Stimulated activated CD4-positive, alpha-beta T cell treated with anti-CD3 and anti-CD28 coated beads, Interleukin-12 subunit alpha, Interleukin-12 subunit beta, amount 100 ng/mL, for 4 hours (primary cell): ENCODE results near the gene LARGE1.
"Not testable (repeated sequence)": the region's sequence is repeated elsewhere in the genome, so short reads cannot be mapped to it uniquely, and the experiment has no call there.

ENCODE experiments used
- DNase-seq: peaks from one replicate; pipeline ENCODE4 v3.0.0-alpha.2; 2020

Gene LARGE1

DNA sequence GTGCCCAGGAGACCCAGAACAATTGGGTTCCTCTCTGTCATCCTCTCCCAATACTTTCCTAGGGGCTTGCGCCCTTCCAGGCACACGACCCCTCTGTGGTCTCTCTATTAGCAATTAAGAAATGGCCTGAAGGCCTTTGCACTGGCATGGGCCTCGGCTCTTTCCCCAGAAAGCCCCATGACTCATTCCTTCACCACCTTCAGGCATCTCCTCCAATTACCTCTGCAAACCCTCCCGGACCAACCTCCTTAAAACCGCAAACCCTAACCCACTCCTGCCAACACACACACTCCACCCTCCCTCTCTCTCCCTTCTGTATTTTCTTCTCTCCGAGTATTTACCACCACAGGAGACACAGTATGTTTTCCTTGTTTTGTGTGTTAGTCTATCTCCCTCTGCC, 36.7 kb downstream of the LARGE1 start:
- DNase-seq = no peak

DNA sequence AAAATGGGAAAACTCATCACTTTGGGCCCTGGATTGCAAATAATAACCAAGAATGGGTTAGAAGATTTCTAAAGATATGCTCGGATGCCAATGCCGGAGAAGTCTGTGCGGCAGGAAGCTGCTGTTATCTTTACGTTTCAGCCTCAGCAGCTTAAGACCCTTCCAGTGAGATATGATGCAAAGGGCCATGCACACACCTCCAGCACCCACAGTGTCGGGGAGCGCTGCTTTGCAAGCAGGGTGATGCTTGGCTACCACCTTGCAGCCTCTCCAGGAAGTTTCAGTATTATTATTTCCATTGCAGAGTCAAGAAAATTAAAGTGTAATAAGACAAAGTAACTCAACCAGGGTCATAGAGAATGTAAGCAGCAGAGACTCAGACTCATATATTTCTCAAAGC, 37.3 kb downstream of the LARGE1 start:
- no peak for DNase-seq

DNA sequence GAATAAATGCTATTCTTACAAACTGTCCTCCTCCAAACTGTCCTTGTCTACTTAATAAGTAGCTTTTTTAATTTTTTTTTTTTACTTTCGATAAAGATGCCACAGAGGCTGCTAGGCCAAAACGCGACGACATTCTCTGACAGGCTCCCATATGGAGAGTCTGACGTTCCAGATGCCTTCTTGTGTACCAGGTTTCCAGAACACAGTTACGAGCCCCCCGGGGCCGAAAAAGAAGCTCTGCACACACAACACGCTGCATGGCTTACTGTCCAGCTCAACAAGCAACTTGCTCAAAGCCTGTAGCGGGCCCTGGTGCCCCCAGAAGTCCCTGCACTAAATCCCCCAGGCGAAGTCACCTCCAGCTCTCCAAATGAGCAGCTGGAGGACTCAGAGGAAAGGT, 39.3 kb downstream of the LARGE1 start:
- no peak for DNase-seq

DNA sequence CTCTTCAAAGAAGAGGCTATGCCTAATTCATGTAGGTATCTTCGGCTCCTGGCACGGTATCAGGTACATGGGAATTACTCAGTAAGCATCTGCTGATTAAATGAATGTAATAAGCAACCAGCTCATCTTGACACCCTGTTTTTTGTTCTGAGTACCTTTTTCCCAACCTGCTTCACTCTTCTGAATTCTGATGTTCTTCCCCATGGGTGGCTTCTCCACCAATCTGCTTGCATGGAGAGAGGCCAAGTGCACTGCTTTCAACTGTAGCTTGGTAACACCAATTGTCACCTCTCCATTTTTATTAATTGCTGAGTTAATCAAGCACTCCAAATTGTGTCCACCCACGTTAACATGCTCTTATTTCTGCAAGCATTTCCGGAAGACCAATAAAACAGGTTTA, 40.5 kb downstream of the LARGE1 start:
- DNase-seq = no peak

DNA sequence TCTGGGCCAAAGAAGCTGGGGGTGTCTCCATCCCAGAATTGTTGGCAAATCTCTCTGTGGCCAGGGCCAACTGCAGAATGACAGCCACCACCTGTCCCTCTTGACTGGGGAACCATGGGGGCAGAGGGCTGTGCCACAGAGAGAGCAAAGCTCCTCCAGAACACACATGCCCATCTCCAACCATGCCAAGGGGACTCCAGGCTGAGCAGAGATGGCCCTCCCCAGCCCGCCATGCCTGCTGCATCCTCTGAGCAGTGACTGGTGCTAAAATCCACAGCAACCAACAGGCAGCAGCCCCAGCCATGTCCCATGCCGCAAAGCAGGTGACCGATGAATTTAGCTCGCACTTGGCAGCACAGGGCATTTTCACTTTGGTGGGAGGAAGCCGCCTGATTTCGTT, 45.0 kb downstream of the LARGE1 start:
- DNase-seq = no peak

DNA sequence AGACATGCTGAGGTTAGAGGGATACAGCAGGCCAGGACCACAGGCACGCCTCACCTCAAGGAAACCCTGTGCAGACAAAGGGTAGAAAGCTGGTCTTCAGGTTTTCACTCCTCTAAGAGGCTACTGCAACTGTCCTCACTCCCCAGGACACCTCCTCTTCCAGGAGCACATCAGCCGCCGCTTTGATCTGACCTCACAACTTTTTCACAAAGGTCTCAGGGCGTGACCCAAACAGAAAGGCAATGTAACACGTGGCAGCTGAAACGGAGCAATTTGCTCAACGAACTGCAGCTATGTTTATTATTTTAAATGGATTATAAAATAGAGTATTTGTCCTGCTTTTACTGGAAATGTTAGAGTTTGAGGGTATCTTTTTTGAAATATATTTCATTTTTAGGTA, 46.1 kb downstream of the LARGE1 start:
- DNase-seq = no peak

DNA sequence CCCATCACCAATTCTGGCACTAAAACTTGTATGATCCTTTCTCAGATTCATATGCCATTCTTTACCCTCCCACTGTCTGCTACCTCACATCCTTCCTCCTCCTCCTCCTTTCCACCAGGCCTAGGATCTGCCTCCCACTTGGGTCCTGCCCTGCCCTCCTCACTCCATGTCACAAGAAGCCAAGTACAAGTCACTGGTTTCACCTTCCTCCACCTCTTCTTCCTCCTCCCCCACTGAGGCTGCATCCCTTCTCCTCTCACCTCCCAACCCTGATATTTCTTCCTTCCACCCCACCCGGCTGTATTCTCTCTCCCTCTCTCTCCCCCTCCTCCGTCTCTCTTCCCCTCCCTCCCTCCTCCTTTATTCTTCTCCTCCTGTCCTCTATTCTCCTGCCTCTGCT, 46.6 kb downstream of the LARGE1 start:
- DNase-seq = no peak

DNA sequence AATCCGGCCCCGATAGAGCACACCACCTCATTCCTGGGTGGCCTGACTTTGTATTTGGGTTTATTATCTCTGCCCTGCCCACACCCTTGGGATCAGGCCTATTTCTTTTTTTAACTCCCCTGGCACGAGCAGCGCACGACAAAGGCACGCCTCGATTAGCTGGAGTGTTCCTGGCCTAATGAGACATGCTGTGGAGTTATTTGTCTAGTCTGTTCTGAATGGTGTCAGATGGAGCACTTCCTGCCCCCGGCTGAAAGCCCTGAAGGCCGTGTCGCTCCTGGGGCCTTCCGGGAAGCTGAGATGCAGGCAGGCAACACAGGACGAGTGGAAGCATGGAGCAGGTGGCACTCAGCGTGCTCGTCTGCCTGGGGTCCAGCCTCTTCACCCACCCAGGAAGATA, 47.1 kb downstream of the LARGE1 start:
- DNase-seq = no peak

DNA sequence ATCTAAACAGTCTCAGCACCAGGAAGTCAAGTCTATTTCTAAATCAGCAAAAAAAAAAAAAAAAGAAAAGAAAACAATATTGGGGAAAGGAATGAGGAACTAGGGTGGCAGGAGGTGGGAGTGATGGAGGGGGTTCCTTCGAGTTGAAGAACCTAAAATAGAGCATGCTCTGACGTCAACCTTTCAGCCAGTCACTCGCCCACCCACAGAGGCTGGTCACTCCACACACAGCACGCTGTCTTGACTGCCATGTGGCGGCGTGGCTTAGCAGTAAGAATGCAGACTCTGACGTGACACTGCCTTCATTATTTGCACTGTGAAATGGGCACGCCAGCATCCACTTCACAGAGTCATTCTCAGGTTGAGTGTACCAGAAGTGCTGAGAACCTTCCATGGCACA, 48.3 kb downstream of the LARGE1 start:
- DNase-seq = no peak

DNA sequence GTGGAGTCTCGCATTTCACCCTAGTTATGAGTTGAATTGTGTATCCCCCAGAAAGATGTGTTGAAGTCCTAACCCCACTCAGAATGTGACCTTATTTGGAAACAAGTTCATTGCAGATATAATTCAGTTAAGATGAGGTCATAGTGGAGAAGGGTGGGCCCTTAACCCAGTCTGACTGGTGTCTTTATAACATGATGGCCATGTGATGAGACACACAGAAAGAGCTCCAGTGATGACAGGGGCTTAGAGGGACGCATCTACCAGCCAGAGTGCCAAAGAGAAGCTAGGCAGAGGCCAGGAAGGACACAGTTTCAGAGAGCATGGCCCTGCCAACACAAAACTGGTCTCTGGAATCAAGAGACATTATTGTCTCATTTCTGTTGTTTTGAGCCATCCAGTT, 50.3 kb downstream of the LARGE1 start:
- DNase-seq = no peak

DNA sequence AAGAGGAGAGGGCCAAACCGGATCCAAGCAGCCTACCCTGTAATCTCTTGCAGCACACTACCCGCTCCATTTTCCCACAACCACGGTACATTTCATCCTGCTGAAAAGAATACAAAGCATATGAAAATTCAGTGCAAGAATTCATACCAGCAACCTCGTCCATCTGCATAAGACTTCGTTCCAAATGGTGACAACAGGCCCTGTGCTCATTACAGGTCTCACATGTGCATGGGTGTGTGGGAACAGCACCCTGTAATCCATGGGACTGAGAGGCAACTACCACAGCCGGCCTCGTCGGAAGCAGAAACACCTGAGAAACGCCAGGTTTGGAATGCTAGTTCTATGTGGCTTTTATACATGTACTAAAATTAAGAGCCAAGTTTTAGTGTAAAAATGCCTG, 52.3 kb downstream of the LARGE1 start:
- DNase-seq = no peak

DNA sequence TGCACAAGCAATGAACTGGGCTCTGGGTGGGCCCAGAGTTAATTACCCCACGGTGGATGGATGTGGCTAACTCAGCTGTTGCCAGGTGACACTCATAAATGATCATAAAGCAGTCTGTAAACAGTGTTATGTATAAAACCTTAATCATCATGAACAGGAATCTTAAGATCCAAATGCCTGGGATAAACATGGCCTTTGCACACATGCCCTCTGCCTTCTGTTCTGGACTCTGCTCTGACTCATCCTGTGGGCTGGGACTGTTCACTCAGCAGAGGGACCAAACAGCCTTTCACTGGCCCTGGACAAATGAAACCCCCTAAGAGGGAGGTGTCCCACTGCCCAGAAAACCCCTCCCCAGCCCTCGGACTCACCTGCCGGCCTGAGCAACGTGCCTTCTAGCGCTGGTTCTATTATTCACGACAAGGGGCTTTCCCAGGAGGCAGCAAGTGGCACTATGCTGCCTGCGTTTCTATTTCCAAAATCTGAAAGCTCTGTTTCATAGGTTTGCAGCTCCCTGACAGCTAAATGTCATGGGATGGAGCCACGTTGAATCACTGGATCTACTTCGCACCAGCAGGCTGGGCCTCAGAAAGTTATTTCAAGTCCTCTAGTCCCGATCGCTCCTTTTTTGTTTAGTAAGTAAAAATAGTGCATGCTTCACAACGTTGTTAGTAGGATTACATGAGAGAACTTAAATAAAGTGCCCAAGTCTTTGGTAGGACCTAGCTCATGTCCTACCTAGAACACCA, 53.0 kb downstream of the LARGE1 start:
- DNase-seq = no peak

DNA sequence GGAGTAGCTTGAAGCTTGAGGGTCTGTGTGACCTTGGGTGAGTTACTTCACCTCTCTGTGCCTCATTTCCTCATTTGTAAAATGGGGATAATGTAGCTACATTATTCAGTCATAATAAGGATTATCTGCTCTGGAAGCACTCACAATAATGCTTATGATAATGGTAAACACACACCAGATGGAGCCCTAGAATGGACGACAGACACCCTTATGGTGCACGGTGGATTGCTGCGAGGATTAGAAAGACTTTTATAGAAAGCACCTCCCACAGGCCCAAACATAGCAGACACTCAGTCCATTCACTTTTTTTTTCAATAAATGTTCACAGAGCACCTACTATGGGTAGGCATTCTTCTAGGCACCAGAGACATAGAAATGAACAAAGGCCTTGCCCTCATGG, 53.8 kb downstream of the LARGE1 start:
- no peak for DNase-seq

DNA sequence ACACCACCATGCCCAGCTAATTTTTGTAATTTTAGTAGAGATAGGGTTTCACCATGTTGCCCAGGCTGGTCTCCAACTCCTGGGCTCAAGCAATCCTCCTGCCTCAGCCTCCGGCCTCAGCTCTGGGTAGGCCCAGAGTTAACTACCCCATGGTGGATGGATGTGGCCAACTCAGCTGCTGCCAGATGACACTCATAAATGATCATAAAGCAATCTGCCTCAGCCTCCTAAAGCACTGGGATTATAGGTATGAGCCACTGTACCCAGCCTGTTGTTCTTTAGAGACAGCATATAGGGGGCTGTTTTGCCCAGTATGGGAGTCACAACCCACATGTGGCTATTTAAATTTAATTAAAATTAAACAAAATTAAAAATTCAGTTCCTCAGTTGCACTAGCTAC, 54.3 kb downstream of the LARGE1 start:
- no peak for DNase-seq

DNA sequence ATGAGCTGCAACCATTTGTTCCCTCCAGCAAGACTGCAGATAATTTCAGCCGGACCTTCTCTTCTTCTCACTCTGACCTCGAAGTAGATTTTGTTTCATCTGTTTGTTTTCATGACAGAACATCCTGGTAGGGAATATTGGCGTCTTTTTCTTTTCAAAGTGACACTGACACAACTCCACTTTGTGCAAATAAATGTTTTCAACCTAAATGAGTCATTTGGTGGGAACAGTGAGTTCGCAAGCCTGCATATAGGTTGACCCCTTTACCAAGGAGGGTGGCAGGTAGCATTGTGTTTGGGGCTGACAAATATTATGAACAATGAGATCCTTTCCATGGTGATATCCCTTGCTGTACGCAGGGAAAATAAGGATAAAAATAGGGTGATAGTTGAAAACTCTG, 55.0 kb downstream of the LARGE1 start:
- DNase-seq = no peak

DNA sequence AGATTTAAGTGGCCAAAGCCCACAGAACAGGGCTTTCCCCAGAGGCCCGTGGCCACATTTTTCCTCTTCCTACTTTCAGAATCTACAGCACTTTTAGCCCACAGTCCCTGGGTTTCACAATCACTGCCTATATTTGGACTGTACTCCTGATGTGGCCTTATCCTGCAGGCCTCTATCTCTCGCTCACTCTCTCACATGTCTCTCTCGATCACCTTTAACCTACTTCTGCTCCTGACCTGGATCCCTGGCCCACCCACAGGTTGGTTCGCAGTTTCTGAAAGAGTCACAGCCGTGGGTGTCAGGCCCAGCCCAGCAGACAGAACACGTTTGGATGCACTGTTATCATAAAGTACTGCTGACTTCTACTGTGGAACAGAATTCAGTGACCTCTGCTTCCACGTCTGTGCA, 55.5 kb downstream of the LARGE1 start:
- DNase-seq = no peak

DNA sequence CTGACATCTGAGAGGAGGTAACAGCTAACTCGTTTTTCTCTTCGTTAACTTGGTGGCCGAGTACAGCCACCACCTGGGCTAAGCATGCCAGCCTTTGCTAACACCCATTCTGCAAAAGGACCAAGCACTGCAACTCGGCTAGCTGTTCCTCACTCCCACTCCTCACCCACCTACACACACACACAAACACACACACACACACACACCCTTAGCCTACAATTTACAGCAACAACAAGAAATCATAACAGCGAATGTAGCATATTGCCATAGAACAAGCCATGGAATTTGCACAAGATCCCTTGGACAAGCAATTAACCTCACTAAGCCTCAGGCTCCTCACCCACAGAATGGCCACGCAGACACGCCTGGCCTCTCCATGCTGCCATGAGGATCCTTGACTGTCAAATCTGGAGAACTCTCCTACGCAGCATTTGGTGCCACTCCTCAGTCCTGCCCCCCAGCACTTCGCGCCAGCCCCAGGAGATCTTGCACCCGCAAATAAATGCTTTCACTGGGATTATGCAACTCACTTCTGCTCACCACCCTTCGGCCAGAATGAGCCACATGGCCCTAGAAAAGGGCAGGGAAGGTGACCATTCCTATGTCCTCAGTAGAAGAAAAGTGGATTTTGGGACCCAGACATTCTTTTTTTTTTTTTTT, 58.9 kb downstream of the LARGE1 start:
- DNase-seq = no peak

DNA sequence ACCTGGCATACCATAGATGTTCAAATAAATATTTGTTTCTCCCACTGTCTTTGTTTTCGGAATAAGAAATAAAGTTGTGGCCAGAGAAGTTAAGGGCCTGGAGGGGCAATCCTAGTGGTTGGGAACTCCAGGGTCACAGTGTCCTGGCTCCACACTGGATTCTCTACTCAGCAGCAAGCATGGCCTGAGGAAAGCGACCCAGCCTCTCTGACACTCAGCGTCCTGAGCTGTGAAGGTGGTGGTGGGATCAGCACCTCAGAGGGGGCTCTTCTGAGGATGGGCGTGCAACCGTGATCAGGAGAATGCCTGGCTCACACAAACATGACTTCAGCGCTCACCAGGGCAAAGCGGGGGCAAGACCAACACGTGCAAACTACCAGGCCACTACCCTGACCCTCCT, 59.9 kb downstream of the LARGE1 start:
- no peak for DNase-seq

DNA sequence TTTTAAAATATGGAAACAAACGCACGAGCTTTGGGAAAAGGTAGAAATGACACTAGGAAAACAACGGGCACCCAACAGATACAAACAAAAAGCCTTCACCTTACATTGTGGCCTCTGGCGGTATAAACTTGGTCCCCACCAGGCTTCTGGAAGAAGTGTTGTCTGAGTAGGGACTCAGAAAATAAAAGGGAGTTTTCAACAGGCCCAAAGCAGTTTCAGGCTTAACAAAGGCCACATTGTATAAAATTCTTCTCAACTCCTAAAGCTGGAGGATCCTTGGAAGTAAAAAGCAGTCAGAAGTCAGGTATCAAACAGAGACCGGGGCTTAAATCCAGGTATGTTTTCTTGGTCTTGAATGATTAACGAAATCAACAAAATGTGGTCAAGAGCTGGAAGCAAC, 61.0 kb downstream of the LARGE1 start:
- no peak for DNase-seq

DNA sequence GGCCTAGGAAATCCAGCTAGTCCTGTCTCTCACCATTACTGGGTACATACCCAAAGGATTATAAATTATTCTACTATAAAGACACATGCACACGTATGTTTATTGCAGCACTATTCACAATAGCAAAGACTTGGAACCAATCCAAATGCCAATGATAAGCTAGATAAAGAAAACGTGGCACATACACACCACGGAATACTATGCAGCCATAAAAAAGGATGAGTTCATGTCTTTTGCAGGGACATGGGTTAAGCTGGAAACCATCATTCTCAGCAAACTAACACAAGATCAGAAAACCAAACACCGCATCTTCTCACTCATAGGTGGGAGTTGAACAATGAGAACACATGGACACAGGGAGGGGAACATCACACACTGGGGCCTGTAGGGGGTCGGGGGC, 61.6 kb downstream of the LARGE1 start:
- not testable (repeated sequence) for DNase-seq

DNA sequence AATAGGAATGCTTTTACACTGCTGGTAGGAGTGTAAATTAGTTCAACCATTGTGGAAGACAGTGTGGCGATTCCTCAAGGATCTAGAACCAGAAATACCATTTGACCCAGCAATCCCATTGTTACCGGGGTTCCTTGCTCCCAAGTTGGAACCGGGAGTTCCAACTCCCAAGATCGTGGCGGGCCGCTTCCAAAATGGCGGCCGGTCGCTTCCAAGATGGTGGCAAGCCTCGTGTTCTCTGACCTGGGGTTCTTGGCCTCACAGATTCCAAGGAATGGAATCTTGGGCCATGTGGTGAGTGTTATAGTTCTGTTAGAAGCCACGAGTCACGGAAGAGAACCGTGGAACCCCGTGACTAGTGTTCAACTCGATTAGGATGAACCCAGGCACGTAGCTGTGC, 62.5 kb downstream of the LARGE1 start:
- DNase-seq = not testable (repeated sequence)

DNA sequence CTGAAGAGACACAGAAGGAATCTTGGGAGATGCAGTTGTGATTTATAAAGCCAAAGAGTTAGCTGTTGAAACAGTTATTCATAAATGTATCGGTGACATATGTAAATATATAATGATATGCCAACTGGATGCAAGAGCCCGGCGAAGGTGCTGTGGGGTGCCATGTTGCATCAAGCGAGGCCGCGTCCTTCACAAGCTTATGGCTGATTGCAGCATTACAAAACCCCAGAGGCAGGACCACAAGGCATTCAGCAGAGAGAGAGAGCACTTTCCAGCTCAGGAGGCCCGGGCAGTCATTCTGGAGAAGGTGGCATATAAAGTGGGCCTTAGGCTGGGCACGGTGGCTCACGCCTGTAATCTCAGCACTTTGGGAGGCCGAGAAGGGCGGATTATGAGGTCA, 65.6 kb downstream of the LARGE1 start:
- DNase-seq = no peak

DNA sequence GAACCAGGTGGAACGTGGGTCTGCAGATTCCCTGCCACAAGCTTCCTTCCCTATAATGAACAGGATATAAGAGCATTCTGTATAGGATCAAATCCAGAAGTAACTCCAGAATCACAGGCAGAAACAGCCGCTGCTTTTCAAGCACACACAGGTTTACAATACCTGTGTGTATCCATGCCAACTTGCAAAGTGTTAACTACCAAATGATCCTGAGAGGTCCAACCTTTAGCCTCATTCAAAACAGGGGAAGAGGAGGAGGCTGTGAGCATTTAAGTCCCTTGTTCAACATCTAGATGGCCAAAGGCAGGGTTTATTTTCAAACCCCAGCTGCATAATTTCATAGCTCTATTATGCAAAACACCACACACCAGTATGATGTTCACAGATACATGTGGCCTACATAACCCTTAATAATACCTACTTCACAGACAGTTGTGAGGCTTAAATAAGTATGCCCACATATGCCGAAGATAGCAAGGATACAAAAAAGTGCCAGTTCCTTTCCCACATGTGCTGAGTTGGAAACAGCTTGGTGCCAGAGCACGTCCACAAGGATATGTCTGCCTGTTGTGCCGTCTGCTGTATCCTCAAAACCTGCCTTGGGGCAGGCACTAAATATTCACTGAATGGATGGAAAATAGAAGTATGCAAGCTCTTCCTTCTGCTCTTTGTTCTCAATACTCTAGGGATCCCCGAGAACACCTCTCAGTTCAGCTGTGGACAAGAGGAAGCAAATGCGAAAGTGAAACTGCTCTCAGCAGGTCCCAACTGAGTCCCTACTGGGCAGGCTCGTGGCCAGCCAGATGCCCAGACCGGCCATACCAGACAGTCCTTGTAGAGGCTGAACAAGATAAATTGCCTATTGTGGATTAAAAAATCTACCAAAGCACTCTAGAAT, 66.8 kb downstream of the LARGE1 start:
- DNase-seq = no peak

DNA sequence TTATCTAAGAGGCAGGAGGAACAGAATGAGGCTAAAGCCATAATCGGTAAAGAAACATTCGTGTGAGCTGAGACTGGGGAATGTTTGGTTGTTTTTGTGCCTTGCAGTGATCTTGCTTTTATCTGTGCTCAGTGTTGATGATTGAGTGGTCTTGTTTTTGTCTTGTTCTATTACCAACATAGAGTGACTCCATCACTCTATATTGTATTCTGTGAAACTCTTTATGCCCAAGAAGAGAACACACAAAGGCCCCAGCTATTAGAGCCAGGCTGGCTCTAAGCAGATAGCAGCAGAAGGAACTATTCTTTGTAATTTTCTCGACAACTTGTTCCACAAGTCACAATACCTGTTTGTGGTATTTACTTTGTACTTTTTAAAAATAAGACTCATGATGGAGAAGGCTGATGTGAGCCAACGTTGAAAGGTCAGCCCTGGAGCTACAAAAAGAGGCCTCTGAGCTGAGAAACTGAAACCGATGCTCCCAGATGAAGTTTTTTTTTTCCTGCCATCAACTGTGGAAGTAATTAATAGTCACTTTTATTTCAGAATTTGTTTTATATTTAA, 68.4 kb downstream of the LARGE1 start:
- DNase-seq = no peak
